Measurements from ENCODE around the gene ANAPC7.
"Not testable (repeated sequence)": the region's sequence is repeated elsewhere in the genome, so short reads cannot be mapped to it uniquely, and the experiment has no call there.

- not testable (repeated sequence) for TF ChIP-seq CTCF (conservative IDR thresholded peaks at IDR 0.05); ZFX (IDR thresholded peaks at IDR 0.05)
Observed at GRCh38 chr12:110420644-110421043, 17.1 kb upstream of the ANAPC7 start.
